HepG2 (cell line): ENCODE results near the gene SMLR1. TPM values are rescaled to one million over a fixed set of nuclear protein-coding genes. Genes with fewer than 3 reads are reported as not detected.

ENCODE experiments used
- ARHGAP35 ChIP-seq: sonication (generic); formaldehyde crosslinking; IDR thresholded peaks from 2 replicates; pipeline ENCODE4 v1.9.0; 2022; ENCODE audit warnings: mild to moderate bottlenecking, inconsistent platforms, moderate library complexity, missing genetic modification reagents, borderline replicate concordance
- JUND ChIP-seq: sonication (generic); formaldehyde crosslinking; IDR thresholded peaks from 2 replicates; pipeline ENCODE4 v1.8.0; 2022; ENCODE audit warnings: mild to moderate bottlenecking, missing genetic modification reagents
- MTF2 ChIP-seq: sonication (generic); formaldehyde crosslinking; IDR thresholded peaks from 2 replicates; pipeline ENCODE4 v1.5.0; 2020; ENCODE audit warnings: missing genetic modification reagents, borderline replicate concordance
- MZF1 ChIP-seq: sonication (generic); formaldehyde crosslinking; IDR thresholded peaks from 2 replicates; pipeline ENCODE4 v1.8.1; 2023; ENCODE audit warnings: mild to moderate bottlenecking, missing genetic modification reagents, borderline replicate concordance
- NFKB2 ChIP-seq: sonication (generic); formaldehyde crosslinking; IDR thresholded peaks from 2 replicates; pipeline ENCODE4 v1.4.0; 2020; ENCODE audit warnings: missing genetic modification reagents, borderline replicate concordance
- NRL ChIP-seq: sonication (generic); formaldehyde crosslinking; IDR thresholded peaks from 2 replicates; pipeline ENCODE4 v1.5.0; 2020; ENCODE audit warnings: missing genetic modification reagents, mild to moderate bottlenecking, moderate library complexity, borderline replicate concordance
- PHF8 ChIP-seq: sonication (generic); formaldehyde crosslinking; IDR thresholded peaks from 2 replicates; pipeline ENCODE4 v1.5.0; 2020; ENCODE audit warnings: missing genetic modification reagents
- RFXAP ChIP-seq: sonication (generic); formaldehyde crosslinking; IDR thresholded peaks from 2 replicates; pipeline ENCODE4 v1.4.0; 2020; ENCODE audit warnings: missing genetic modification reagents, borderline replicate concordance
- SNAI1 ChIP-seq: sonication (generic); formaldehyde crosslinking; IDR thresholded peaks from 2 replicates; pipeline ENCODE4 v1.5.0; 2020; ENCODE audit warnings: mild to moderate bottlenecking, missing genetic modification reagents, borderline replicate concordance
- SRSF1 ChIP-seq: fragments of 200-400 bp; formaldehyde crosslinking; optimal IDR thresholded peaks from 2 replicates; pipeline ENCODE3; 2017; ENCODE audit warnings: mild to moderate bottlenecking, low read depth, low read length, moderate library complexity
- TOE1 ChIP-seq: sonication (generic); formaldehyde crosslinking; IDR thresholded peaks from 2 replicates; pipeline ENCODE4 v1.4.0; 2020; ENCODE audit warnings: mild to moderate bottlenecking, missing genetic modification reagents
- ZBTB38 ChIP-seq: sonication (generic); formaldehyde crosslinking; IDR thresholded peaks from 2 replicates; pipeline ENCODE4 v1.5.1; 2020; ENCODE audit warnings: mild to moderate bottlenecking, missing genetic modification reagents
- ZNF256 ChIP-seq: sonication (generic); formaldehyde crosslinking; conservative IDR thresholded peaks from 2 replicates; pipeline ENCODE4 v1.4.0; 2020; ENCODE audit warnings: missing genetic modification reagents
- ZNF567 ChIP-seq: sonication (generic); formaldehyde crosslinking; IDR thresholded peaks from 2 replicates; pipeline ENCODE4 v1.8.1; 2023; ENCODE audit warnings: mild to moderate bottlenecking, missing genetic modification reagents, borderline replicate concordance
- ZNF724P ChIP-seq: sonication (generic); formaldehyde crosslinking; IDR thresholded peaks from 2 replicates; pipeline ENCODE4 v1.8.0; 2022; ENCODE audit warnings: missing genetic modification reagents, borderline replicate concordance
- polyA plus RNA-seq, 8 experiments: library from polyadenylated mRNA; depleted of rRNA in 3 of 8; stranded (reverse) in 7 of 8; unstranded in 1 of 8; fragments of >200 nt; fragmentation: Illumina TruSeq in 4 of 8; extraction: Trizol in 4 of 8; gene quantifications; 2 replicates each; pipeline versions ENCODE4 v1.2.1 to v1.2.3, GENCODE V29; 2011 to 2016; ENCODE audit warnings: low read depth in 4 of 8, missing spikeins in 1 of 8, mixed read lengths in 1 of 8; ENCODE audit not compliant: insufficient read depth in 1 of 8
- total RNA-seq, 5 experiments: library from RNA; depleted of rRNA; stranded (reverse); fragments of >200 nt; fragmentation: Illumina TruSeq; extraction: Trizol; gene quantifications; 2 replicates each; pipeline ENCODE4 v1.2.3, GENCODE V29; 2016; ENCODE audit warnings: low read depth in 1 of 5
- TF ChIP-seq, protein P1 (sequence below): sonication (generic); formaldehyde crosslinking; IDR thresholded peaks from 2 replicates; pipeline ENCODE4 v1.4.0; 2020; ENCODE audit warnings: mild to moderate bottlenecking, missing genetic modification reagents
- TF ChIP-seq, protein P2 (sequence below): sonication (generic); formaldehyde crosslinking; IDR thresholded peaks from 2 replicates; pipeline ENCODE4 v1.4.0; 2020; ENCODE audit warnings: missing genetic modification reagents, mild to moderate bottlenecking, borderline replicate concordance
- TF ChIP-seq, protein P3 (sequence below): sonication (generic); formaldehyde crosslinking; IDR thresholded peaks from 2 replicates; pipeline ENCODE4 v1.8.1; 2023; ENCODE audit warnings: mild to moderate bottlenecking, missing genetic modification reagents
- TF ChIP-seq, protein P4 (sequence below): sonication (generic); formaldehyde crosslinking; IDR thresholded peaks from 2 replicates; pipeline ENCODE4 v1.4.0; 2020; ENCODE audit warnings: missing genetic modification reagents
- TF ChIP-seq, protein P5 (sequence below), 2 experiments: sonication (generic) in 1 of 2; formaldehyde crosslinking in 1 of 2; IDR thresholded peaks; 2 replicates each; pipeline versions ENCODE4 v1.5.1 to v1.6.1; 2011 to 2020; ENCODE audit warnings: borderline replicate concordance in 1 of 2, low read depth in 1 of 2, low read length in 1 of 2, mild to moderate bottlenecking in 1 of 2, missing genetic modification reagents in 1 of 2, moderate library complexity in 1 of 2

SMLR1 gene
- total and polyA plus RNA-seq, 2 of the 13 experiments (the other 11 are each of a cell fraction or from before 2014, with no cell fraction given): 41.8 to 104 TPM

DNA sequence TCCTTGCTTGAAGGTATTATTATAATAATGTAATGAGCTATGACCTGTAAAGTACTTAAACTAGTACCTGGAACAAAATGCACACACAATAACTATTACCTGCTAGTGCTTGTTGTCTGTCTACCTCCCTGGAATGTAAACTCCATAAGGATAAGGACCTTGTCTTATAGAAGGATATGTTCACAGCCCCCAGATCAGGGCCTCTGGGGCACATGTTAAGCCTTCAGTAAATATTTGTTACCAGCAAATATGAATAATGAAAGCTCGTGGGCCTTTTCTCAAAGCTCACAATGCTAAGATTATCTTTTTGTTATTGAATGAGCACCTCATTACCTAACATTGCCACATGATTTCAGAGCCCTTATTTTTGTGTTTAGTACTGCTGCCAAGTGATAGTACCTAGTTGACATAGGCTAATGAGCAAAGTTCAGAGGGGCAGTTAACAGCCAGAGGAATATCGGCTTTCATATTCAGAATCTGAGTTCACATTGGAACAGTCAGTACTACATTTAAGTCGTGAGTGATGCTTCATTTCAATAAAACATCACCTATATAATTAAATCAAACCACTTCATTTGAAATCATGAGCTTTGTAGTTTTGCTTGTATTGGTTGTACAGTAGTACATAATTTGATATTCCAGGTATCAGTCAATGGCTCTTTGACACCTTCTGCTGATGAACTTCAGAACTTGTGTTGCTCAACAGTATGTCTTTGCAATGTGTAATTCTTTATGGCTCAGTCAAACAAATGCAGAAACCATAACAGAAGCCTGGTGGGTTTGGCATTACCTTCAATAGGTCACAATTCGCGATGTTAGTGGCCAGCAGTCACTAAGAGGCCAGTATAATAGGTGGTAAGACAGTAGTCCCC, 11.8 kb upstream of the SMLR1 start (continued):
- TF ChIP-seq SRSF1: no peak
- no peak for TF ChIP-seq PHF8 (CRISPR knock-in tag)
- TF ChIP-seq, protein P1, sequence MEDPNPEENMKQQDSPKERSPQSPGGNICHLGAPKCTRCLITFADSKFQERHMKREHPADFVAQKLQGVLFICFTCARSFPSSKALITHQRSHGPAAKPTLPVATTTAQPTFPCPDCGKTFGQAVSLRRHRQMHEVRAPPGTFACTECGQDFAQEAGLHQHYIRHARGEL (CRISPR knock-in tag): no peak
- TF ChIP-seq NRL (CRISPR knock-in tag): no peak
- TF ChIP-seq, protein P2, sequence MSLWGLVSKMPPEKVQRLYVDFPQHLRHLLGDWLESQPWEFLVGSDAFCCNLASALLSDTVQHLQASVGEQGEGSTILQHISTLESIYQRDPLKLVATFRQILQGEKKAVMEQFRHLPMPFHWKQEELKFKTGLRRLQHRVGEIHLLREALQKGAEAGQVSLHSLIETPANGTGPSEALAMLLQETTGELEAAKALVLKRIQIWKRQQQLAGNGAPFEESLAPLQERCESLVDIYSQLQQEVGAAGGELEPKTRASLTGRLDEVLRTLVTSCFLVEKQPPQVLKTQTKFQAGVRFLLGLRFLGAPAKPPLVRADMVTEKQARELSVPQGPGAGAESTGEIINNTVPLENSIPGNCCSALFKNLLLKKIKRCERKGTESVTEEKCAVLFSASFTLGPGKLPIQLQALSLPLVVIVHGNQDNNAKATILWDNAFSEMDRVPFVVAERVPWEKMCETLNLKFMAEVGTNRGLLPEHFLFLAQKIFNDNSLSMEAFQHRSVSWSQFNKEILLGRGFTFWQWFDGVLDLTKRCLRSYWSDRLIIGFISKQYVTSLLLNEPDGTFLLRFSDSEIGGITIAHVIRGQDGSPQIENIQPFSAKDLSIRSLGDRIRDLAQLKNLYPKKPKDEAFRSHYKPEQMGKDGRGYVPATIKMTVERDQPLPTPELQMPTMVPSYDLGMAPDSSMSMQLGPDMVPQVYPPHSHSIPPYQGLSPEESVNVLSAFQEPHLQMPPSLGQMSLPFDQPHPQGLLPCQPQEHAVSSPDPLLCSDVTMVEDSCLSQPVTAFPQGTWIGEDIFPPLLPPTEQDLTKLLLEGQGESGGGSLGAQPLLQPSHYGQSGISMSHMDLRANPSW (CRISPR knock-in tag): no peak
- 0 out of 2 replicates have a peak, but pooled peaks have one; percentile 45 for TF ChIP-seq ZNF567
- TF ChIP-seq NFKB2 (CRISPR knock-in tag): no peak
- TF ChIP-seq, protein P3, sequence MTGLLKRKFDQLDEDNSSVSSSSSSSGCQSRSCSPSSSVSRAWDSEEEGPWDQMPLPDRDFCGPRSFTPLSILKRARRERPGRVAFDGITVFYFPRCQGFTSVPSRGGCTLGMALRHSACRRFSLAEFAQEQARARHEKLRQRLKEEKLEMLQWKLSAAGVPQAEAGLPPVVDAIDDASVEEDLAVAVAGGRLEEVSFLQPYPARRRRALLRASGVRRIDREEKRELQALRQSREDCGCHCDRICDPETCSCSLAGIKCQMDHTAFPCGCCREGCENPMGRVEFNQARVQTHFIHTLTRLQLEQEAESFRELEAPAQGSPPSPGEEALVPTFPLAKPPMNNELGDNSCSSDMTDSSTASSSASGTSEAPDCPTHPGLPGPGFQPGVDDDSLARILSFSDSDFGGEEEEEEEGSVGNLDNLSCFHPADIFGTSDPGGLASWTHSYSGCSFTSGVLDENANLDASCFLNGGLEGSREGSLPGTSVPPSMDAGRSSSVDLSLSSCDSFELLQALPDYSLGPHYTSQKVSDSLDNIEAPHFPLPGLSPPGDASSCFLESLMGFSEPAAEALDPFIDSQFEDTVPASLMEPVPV (CRISPR knock-in tag): peak; percentile 66
- peak; percentile 45; the same call in 1 of the 2 replicates for TF ChIP-seq RFXAP
- no peak for TF ChIP-seq MTF2
- no peak for TF ChIP-seq ZBTB38 (CRISPR knock-in tag)
- TF ChIP-seq MZF1 (CRISPR knock-in tag): no peak
- TF ChIP-seq SNAI1 (CRISPR knock-in tag): peak; percentile 65; the same call in 1 of the 2 replicates
- TF ChIP-seq ZNF724P (CRISPR knock-in tag): no peak
- no peak for TF ChIP-seq ZNF256 (CRISPR knock-in tag)
- TF ChIP-seq JUND (CRISPR knock-in tag): no peak; the same call in 1 of the 2 replicates
- TF ChIP-seq, protein P4, sequence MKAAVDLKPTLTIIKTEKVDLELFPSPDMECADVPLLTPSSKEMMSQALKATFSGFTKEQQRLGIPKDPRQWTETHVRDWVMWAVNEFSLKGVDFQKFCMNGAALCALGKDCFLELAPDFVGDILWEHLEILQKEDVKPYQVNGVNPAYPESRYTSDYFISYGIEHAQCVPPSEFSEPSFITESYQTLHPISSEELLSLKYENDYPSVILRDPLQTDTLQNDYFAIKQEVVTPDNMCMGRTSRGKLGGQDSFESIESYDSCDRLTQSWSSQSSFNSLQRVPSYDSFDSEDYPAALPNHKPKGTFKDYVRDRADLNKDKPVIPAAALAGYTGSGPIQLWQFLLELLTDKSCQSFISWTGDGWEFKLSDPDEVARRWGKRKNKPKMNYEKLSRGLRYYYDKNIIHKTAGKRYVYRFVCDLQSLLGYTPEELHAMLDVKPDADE (CRISPR knock-in tag): no peak
- TF ChIP-seq ARHGAP35 (CRISPR knock-in tag): no peak
- peak; percentile 90 for TF ChIP-seq TOE1 (CRISPR knock-in tag)
- TF ChIP-seq, protein P5, sequence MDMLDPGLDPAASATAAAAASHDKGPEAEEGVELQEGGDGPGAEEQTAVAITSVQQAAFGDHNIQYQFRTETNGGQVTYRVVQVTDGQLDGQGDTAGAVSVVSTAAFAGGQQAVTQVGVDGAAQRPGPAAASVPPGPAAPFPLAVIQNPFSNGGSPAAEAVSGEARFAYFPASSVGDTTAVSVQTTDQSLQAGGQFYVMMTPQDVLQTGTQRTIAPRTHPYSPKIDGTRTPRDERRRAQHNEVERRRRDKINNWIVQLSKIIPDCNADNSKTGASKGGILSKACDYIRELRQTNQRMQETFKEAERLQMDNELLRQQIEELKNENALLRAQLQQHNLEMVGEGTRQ (IDR thresholded peaks at IDR 0.05; ENCODE audit: low read depth, low read length): no peak
- TF ChIP-seq, protein P5 (CRISPR knock-in tag; IDR thresholded peaks at IDR 0.05; ENCODE audit: borderline replicate concordance): peak; percentile 51; the same call in 1 of the 2 replicates
